Measurements from ENCODE around the gene MOB3A. TPM values are rescaled to one million over a fixed set of nuclear protein-coding genes. Genes with fewer than 3 reads are reported as not detected.

MOB3A gene
- total and polyA plus RNA-seq, 2 of the 13 experiments (the other 11 are each of a cell fraction or from before 2014, with no cell fraction given) = 3.5 to 17.8 TPM

DNA sequence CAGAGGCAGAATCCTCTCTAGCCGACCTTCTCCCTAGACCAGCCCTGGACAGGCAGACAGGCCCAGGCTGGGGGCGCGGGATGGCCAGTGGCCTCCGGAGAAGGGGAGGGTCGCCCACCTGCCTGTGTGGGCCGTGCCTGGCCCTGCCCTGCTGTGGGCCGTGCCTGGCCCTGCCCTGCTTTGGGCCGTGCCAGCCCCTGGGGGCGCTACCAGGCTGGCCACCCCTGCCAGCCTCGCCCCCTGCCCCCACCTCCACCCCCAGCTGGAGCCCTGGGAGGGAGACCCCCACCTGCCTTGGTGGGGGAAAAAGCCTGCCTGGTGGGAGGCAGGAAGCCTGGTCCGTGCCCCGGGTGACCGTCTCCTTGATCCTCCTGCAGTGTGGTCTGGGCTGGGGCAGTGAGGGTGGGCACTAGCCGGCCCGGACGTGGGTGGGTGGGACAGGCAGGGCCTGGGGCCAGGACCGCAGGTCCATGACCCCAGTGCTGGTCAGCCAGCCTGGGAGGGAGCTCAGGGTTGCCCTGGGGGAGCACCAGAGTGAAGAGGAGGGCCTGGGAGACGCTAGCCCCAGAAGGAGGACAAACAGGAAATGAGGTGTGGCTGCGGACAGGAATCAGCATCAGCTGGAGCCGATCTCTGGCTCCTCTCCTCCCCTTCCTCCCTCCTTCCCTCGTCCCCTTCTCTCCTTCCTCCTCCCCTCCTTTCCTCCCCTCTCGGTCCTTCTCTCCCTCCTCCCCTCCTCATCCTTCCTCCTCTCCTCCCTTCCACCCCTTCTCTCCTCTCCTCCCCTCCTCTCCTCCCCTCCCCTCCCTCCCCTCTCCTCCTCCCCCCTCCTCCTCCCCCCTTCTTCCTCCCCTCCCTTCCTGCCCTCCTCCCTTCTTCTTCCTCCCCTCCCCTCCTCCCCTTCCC lies 39.9 kb downstream of the MOB3A start (continued):
- peak; percentile 37; the same call in 1 of the 2 replicates for TF ChIP-seq ZNF768 (CRISPR knock-in tag; IDR thresholded peaks at IDR 0.05)
- 0 out of 2 replicates have a peak, but pooled peaks have one; percentile 23 for TF ChIP-seq ZNF296 (CRISPR knock-in tag; conservative IDR thresholded peaks at IDR 0.05)
- TF ChIP-seq CREM (IDR thresholded peaks at IDR 0.05) = 0 out of 2 replicates have a peak, but pooled peaks have one; percentile 12
- no peak for TF ChIP-seq CREM (CRISPR knock-in tag; IDR thresholded peaks at IDR 0.05)
- TF ChIP-seq RBFOX2 (IDR thresholded peaks at IDR 0.05; ENCODE audit: low read depth, low read length) = peak; percentile 51; the same call in 1 of the 2 replicates
- TF ChIP-seq ZNF605 (CRISPR knock-in tag; IDR thresholded peaks at IDR 0.05) = 0 out of 2 replicates have a peak, but pooled peaks have one; percentile 23
- TF ChIP-seq, protein P1, sequence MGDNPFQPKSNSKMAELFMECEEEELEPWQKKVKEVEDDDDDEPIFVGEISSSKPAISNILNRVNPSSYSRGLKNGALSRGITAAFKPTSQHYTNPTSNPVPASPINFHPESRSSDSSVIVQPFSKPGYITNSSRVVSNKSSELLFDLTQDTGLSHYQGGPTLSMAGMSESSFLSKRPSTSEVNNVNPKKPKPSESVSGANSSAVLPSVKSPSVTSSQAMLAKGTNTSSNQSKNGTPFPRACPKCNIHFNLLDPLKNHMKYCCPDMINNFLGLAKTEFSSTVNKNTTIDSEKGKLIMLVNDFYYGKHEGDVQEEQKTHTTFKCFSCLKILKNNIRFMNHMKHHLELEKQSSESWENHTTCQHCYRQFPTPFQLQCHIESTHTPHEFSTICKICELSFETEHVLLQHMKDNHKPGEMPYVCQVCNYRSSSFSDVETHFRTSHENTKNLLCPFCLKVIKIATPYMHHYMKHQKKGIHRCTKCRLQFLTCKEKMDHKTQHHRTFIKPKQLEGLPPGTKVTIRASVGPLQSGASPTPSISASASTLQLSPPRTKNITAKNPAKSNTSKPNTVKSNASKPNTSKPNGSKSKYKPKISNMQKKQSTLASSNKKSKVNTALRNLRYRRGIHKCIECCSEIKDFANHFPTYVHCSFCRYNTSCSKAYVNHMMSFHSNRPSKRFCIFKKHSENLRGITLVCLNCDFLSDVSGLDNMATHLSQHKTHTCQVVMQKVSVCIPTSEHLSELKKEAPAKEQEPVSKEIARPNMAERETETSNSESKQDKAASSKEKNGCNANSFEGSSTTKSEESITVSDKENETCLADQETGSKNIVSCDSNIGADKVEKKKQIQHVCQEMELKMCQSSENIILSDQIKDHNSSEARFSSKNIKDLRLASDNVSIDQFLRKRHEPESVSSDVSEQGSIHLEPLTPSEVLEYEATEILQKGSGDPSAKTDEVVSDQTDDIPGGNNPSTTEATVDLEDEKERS (CRISPR knock-in tag; IDR thresholded peaks at IDR 0.05) = peak; percentile 41; the same call in 1 of the 2 replicates
- TF ChIP-seq ZSCAN21 (CRISPR knock-in tag; IDR thresholded peaks at IDR 0.05; ENCODE audit: borderline replicate concordance) = 0 out of 2 replicates have a peak, but pooled peaks have one; percentile 57
- peak; percentile 77 for TF ChIP-seq GABPB1 (CRISPR knock-in tag; IDR thresholded peaks at IDR 0.05)
- no peak for TF ChIP-seq HNF4A (CRISPR knock-in tag; IDR thresholded peaks at IDR 0.05)
- TF ChIP-seq RARA (CRISPR knock-in tag; IDR thresholded peaks at IDR 0.05) = 0 out of 2 replicates have a peak, but pooled peaks have one; percentile 12
- TF ChIP-seq, protein P2, sequence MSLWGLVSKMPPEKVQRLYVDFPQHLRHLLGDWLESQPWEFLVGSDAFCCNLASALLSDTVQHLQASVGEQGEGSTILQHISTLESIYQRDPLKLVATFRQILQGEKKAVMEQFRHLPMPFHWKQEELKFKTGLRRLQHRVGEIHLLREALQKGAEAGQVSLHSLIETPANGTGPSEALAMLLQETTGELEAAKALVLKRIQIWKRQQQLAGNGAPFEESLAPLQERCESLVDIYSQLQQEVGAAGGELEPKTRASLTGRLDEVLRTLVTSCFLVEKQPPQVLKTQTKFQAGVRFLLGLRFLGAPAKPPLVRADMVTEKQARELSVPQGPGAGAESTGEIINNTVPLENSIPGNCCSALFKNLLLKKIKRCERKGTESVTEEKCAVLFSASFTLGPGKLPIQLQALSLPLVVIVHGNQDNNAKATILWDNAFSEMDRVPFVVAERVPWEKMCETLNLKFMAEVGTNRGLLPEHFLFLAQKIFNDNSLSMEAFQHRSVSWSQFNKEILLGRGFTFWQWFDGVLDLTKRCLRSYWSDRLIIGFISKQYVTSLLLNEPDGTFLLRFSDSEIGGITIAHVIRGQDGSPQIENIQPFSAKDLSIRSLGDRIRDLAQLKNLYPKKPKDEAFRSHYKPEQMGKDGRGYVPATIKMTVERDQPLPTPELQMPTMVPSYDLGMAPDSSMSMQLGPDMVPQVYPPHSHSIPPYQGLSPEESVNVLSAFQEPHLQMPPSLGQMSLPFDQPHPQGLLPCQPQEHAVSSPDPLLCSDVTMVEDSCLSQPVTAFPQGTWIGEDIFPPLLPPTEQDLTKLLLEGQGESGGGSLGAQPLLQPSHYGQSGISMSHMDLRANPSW (CRISPR knock-in tag; IDR thresholded peaks at IDR 0.05; ENCODE audit: borderline replicate concordance) = no peak
- TF ChIP-seq ZNF792 (CRISPR knock-in tag; IDR thresholded peaks at IDR 0.05) = peak; percentile 27; the same call in 1 of the 2 replicates
- peak; percentile 46 for TF ChIP-seq RBM39 (IDR thresholded peaks at IDR 0.05; ENCODE audit: low read depth, low read length, poor library complexity, severe bottlenecking)
- TF ChIP-seq PITX1 (CRISPR knock-in tag; IDR thresholded peaks at IDR 0.05) = 0 out of 2 replicates have a peak, but pooled peaks have one; percentile 48
- TF ChIP-seq, protein P3, sequence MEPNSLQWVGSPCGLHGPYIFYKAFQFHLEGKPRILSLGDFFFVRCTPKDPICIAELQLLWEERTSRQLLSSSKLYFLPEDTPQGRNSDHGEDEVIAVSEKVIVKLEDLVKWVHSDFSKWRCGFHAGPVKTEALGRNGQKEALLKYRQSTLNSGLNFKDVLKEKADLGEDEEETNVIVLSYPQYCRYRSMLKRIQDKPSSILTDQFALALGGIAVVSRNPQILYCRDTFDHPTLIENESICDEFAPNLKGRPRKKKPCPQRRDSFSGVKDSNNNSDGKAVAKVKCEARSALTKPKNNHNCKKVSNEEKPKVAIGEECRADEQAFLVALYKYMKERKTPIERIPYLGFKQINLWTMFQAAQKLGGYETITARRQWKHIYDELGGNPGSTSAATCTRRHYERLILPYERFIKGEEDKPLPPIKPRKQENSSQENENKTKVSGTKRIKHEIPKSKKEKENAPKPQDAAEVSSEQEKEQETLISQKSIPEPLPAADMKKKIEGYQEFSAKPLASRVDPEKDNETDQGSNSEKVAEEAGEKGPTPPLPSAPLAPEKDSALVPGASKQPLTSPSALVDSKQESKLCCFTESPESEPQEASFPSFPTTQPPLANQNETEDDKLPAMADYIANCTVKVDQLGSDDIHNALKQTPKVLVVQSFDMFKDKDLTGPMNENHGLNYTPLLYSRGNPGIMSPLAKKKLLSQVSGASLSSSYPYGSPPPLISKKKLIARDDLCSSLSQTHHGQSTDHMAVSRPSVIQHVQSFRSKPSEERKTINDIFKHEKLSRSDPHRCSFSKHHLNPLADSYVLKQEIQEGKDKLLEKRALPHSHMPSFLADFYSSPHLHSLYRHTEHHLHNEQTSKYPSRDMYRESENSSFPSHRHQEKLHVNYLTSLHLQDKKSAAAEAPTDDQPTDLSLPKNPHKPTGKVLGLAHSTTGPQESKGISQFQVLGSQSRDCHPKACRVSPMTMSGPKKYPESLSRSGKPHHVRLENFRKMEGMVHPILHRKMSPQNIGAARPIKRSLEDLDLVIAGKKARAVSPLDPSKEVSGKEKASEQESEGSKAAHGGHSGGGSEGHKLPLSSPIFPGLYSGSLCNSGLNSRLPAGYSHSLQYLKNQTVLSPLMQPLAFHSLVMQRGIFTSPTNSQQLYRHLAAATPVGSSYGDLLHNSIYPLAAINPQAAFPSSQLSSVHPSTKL (CRISPR knock-in tag; IDR thresholded peaks at IDR 0.05) = 0 out of 2 replicates have a peak, but pooled peaks have one; percentile 10
- TF ChIP-seq, protein P4, sequence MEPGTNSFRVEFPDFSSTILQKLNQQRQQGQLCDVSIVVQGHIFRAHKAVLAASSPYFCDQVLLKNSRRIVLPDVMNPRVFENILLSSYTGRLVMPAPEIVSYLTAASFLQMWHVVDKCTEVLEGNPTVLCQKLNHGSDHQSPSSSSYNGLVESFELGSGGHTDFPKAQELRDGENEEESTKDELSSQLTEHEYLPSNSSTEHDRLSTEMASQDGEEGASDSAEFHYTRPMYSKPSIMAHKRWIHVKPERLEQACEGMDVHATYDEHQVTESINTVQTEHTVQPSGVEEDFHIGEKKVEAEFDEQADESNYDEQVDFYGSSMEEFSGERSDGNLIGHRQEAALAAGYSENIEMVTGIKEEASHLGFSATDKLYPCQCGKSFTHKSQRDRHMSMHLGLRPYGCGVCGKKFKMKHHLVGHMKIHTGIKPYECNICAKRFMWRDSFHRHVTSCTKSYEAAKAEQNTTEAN (CRISPR knock-in tag; conservative IDR thresholded peaks at IDR 0.05) = no peak

Measured in HepG2 (cell line).